Testis (tissue), 3 donors: Measurements from ENCODE around the gene SLC34A1. TPM values are rescaled to one million over a fixed set of nuclear protein-coding genes. Genes with fewer than 3 reads are reported as not detected.

Experiments
- DNase-seq: peaks from one replicate; pipeline ENCODE4 v3.0.0-alpha.2; 2019
- H3K27ac ChIP-seq, 2 donors: fragments of 200-600 bp; sonication (generic); one replicate each; pipeline ENCODE4 v1.5.1; 2019
- H3K27me3 ChIP-seq: fragments of 200-600 bp; sonication (generic); one replicate; pipeline ENCODE4 v1.5.1; 2019
- H3K36me3 ChIP-seq: fragments of 200-600 bp; sonication (generic); one replicate; pipeline ENCODE4 v1.5.1; 2017; ENCODE audit warnings: low read depth; ENCODE audit errors: missing control alignments
- H3K4me1 ChIP-seq: fragments of 200-600 bp; sonication (generic); one replicate; pipeline ENCODE4 v1.5.1; 2019
- H3K4me3 ChIP-seq, 2 donors: fragments of 200-600 bp; sonication (generic); one replicate each; pipeline ENCODE4 v1.5.1; 2017 to 2019
- H3K9me3 ChIP-seq: fragments of 200-600 bp; sonication (generic); one replicate; pipeline ENCODE4 v1.5.1; 2017
- POLR2A ChIP-seq: fragments of 450-650 bp; IDR thresholded peaks from one replicate; pipeline ENCODE4 v1.6.1; 2017; ENCODE audit warnings: antibody characterized with exemption, mild to moderate bottlenecking, moderate library complexity
- WGBS, 2 donors: methylation state at CpG; one replicate each; pipeline ENCODE4 v1.1.5; 2018; 5-methylcytosine and 5-hydroxymethylcytosine counted together
- intact Hi-C: fragments of 100-400 bp; cut with DNase I; formaldehyde crosslinking; loops from one replicate; pipeline ENCODE4 v1.15.1; 2023; ENCODE audit warnings: low total_unique reads
- polyA plus RNA-seq: library from polyadenylated mRNA; stranded (reverse); fragments of 350-450 nt; fragmentation: Illumina TruSeq; extraction: RNeasy Lipid Tissue Mini Kit (QIAGEN cat#74804); gene quantifications from one replicate; pipeline ENCODE4 v1.2.3, GENCODE V29; 2014; ENCODE audit warnings: low read depth, low replicate concordance; ENCODE audit not compliant: insufficient read depth
- total RNA-seq, 2 donors: library from RNA; depleted of rRNA; stranded (reverse); fragments of >200 nt; gene quantifications; one replicate each; pipeline ENCODE4 v1.2.3, GENCODE V29; 2016
- TF ChIP-seq, protein P1 (sequence below), 3 experiments: fragments of 450-650 bp in 2 of 3; fragments of 200-600 bp in 1 of 3; sonication (generic) in 1 of 3; IDR thresholded peaks; one replicate each; pipeline ENCODE4 v1.5.1; 2016 to 2019; ENCODE audit warnings: antibody characterized with exemption in 3 of 3, mild to moderate bottlenecking in 2 of 3, moderate library complexity in 1 of 3

The SLC34A1 gene
- total and polyA plus RNA-seq, 3 donors from 2014 or later = 0.19 TPM; not detected in 2

DNA sequence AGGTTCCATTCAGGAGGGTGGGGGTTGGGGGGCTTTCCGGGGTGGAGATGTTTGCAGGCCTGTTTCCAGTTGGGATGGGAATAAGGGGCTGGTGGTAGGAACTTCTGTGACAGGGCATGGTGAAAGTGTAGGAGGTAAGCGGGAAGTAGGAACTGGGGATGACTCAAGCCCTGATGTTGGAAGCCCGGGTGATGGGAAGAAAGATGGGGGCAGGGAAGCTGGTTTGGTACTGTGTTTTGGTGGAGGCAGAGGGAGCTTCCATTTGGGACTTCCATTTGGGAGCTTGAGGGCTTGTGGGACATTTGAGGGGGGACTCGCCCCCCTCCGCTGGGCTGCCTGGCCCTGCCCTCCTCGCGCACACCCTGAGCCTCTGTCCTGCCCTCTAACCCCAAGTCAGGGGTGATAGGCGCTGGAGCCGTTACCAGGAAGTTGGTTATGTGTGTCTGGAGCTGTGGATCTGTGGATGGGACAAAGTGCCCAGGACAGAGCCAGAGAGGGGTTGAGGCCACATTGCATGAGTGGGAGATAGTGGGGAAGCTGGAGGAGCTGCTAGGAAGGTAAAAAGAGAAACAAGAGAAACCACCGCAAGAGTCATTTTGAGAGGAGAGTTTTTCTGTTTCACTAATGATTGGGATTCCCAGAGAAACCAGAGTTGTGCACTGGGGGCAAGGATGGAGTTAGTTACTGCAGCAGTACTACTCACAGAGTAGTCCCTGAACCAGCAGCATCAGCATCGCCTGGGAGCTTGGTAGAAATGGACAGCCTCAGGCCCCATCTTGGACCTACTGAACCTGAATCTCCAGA, 19.9 kb upstream of the SLC34A1 start:
- Histone ChIP-seq H3K36me3 (no peaks in the 10 kb centered on the region), H3K27ac (no peak overlapping the region), H3K4me3 (no peak overlapping the region), H3K27me3 (no peaks in the 10 kb centered on the region), H3K9me3 (no peaks in the 10 kb centered on the region), H3K4me1 (peaks cover 22% of the 10 kb centered on the region)
- no peak for DNase-seq
- intact Hi-C loops = no loop called here
- TF ChIP-seq POLR2A = no peak
- TF ChIP-seq, protein P1, sequence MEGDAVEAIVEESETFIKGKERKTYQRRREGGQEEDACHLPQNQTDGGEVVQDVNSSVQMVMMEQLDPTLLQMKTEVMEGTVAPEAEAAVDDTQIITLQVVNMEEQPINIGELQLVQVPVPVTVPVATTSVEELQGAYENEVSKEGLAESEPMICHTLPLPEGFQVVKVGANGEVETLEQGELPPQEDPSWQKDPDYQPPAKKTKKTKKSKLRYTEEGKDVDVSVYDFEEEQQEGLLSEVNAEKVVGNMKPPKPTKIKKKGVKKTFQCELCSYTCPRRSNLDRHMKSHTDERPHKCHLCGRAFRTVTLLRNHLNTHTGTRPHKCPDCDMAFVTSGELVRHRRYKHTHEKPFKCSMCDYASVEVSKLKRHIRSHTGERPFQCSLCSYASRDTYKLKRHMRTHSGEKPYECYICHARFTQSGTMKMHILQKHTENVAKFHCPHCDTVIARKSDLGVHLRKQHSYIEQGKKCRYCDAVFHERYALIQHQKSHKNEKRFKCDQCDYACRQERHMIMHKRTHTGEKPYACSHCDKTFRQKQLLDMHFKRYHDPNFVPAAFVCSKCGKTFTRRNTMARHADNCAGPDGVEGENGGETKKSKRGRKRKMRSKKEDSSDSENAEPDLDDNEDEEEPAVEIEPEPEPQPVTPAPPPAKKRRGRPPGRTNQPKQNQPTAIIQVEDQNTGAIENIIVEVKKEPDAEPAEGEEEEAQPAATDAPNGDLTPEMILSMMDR (IDR thresholded peaks at IDR 0.05) = no peak
- 78 to 84% methylated on average over 8 to 11 of the region's 11 CpGs for WGBS, 2 donors

DNA sequence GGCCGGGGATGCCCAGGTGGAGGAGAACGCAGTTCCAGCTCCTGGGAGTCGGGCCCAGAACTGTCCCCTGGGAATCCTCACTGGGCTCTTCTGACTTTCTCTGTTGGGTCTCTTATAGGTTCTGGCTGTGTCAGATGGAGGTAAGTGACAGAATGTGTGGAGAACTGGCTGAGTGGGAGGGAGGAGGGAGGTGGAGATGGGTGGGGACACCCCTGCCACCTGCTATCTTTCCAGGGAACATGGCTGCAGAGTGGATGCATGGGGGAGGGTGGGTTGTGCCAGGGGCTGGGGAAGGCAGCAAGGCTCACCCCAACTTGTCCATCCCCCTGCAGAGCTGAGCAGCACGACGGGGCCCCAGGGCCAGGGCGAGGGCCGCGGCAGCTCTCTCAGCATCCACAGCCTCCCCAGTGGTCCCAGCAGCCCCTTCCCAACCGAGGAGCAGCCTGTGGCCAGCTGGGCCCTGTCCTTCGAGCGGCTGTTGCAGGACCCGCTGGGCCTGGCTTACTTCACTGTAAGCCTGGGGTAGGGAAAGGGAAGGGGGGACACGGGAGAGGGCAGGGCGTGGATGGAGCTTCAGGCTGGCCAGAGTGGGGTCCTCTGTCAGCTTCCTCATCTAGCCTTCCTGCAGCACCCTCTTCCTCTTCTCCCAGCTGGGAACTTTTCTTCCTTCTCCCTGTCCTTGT, 18.2 kb upstream of the SLC34A1 start:
- Histone ChIP-seq H3K9me3 (no peaks in the 10 kb centered on the region), H3K27me3 (no peaks in the 10 kb centered on the region), H3K27ac (peak overlapping the region; percentile 90 to 91), H3K36me3 (no peaks in the 10 kb centered on the region), H3K4me1 (peaks cover 22% of the 10 kb centered on the region), H3K4me3 (no peak overlapping the region)
- 70 to 76% methylated on average over 9 to 14 of the region's 14 CpGs for WGBS, 2 donors
- TF ChIP-seq, protein P1 (IDR thresholded peaks at IDR 0.05) = no peak
- no peak for TF ChIP-seq POLR2A
- no peak for DNase-seq
- intact Hi-C loops = no loop called here

DNA sequence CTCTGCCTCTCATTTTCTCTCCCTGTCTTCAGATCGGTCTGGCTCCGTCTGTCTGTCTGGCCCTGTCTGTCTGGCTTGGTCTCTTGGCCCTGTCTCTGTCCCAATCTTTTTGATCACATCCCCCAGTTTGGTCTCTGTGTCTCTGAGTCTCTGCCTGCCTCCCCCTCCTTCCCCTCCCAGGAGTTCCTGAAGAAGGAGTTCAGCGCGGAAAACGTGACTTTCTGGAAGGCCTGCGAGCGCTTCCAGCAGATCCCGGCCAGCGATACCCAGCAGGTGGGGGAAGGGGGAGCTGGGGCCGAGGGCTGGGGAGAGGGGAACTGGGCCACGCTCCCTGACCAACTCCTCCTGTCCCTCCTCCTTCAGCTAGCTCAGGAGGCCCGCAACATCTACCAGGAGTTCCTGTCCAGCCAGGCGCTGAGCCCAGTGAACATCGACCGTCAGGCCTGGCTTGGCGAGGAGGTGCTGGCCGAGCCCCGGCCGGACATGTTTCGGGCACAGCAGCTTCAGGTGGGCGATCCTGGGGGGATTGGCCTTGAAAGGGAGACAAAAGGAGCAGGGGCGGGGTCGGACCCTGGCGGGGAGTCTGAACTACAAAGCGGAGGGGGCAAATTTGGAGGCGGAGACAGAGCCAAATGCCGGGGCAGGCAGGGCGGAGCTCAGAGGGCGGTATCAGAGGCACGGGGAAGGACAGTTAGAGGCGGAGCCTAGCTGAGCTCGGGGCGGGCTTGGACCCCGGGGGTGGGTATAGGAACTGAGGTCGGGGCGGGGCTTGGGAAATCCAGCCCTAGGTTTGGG, 17.5 kb upstream of the SLC34A1 start:
- TF ChIP-seq POLR2A = no peak
- TF ChIP-seq, protein P1 (IDR thresholded peaks at IDR 0.05) = no peak
- Histone ChIP-seq H3K36me3 (no peaks in the 10 kb centered on the region), H3K27ac (peak overlapping the region; percentile 90 to 91), H3K4me1 (peaks cover 22% of the 10 kb centered on the region), H3K4me3 (peak overlapping the region; percentile 49 to 62), H3K9me3 (no peaks in the 10 kb centered on the region), H3K27me3 (no peaks in the 10 kb centered on the region)
- 5 to 7% methylated on average over 27 to 36 of the region's 36 CpGs for WGBS, 2 donors
- peak; percentile 93 for DNase-seq
- intact Hi-C loops = no loop called here

DNA sequence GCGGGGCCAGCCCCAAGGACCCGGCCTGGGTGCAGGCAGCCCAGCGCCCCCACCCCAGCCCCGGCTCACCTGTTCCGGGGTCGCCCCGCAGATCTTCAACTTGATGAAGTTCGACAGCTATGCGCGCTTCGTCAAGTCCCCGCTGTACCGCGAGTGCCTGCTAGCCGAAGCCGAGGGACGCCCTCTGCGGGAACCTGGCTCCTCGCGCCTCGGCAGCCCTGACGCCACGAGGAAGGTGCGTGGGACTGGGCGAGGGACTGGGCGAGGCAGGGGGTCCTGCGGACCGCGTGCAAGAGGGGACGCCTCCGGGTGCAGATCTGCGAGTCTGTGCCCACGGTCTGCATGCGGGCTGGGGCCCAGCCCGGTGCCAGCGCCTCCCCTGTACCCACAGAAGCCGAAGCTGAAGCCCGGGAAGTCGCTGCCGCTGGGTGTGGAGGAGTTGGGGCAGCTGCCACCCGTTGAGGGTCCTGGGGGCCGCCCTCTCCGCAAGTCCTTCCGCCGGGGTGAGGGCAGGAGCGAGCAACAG, 16.8 kb upstream of the SLC34A1 start:
- intact Hi-C loops = no loop called here
- WGBS, 2 donors = 32% methylated on average over 42 of the region's 46 CpGs; no CpG with 5 or more reads in 1 of the 2 donors
- no peak for DNase-seq
- peak overlapping the region; percentile 90 to 91 for H3K27ac ChIP-seq
- no peaks in the 10 kb centered on the region for H3K9me3 ChIP-seq
- no peaks in the 10 kb centered on the region for H3K36me3 ChIP-seq
- TF ChIP-seq, protein P1 (IDR thresholded peaks at IDR 0.05) = no peak
- TF ChIP-seq POLR2A = no peak
- H3K27me3 ChIP-seq = no peaks in the 10 kb centered on the region
- peaks cover 22% of the 10 kb centered on the region for H3K4me1 ChIP-seq
- H3K4me3 ChIP-seq = peak overlapping the region; percentile 49 to 62
